ENCODE measurements around the gene SLC25A23.

SLC25A23 gene

GRCh38 chr19:6473647-6474046 is 14.1 kb upstream of the SLC25A23 start:
- H3K4me3 ChIP-seq (ENCODE audit: low read depth, low read length) = no peak overlapping the region
- no peak for DNase-seq (ENCODE audit: low read depth)
- TF ChIP-seq, protein P1, sequence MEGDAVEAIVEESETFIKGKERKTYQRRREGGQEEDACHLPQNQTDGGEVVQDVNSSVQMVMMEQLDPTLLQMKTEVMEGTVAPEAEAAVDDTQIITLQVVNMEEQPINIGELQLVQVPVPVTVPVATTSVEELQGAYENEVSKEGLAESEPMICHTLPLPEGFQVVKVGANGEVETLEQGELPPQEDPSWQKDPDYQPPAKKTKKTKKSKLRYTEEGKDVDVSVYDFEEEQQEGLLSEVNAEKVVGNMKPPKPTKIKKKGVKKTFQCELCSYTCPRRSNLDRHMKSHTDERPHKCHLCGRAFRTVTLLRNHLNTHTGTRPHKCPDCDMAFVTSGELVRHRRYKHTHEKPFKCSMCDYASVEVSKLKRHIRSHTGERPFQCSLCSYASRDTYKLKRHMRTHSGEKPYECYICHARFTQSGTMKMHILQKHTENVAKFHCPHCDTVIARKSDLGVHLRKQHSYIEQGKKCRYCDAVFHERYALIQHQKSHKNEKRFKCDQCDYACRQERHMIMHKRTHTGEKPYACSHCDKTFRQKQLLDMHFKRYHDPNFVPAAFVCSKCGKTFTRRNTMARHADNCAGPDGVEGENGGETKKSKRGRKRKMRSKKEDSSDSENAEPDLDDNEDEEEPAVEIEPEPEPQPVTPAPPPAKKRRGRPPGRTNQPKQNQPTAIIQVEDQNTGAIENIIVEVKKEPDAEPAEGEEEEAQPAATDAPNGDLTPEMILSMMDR (IDR thresholded peaks at IDR 0.05; ENCODE audit: control insufficient read depth, extremely low read depth, insufficient read depth) = no peak

- no peak for DNase-seq (ENCODE audit: low read depth)
- TF ChIP-seq, protein P1 (IDR thresholded peaks at IDR 0.05; ENCODE audit: control insufficient read depth, extremely low read depth, insufficient read depth) = no peak
- no peak overlapping the region for H3K4me3 ChIP-seq (ENCODE audit: low read depth, low read length)
Measured at GRCh38 chr19:6472713-6473112, 13.1 kb upstream of the SLC25A23 start.

DNA sequence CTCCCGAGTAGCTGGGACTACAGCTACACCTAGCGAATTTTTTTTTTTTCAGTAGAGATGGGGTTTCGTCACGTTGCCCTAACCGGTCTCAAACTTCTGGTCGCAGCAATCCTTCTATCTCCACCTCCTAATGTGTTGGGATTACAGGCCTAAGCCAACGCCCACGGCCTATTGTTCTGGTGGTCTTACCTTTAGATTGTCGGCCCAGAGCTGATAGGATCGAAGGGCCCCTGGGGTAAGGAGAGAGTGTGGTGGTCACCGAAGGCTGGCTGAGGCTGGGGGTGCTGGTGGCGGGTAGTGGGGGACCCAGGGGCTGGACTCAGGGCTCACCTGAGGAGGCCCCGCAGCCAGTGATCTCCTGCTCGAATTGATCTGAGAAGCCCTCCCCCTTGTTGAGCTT is 11.5 kb upstream of the SLC25A23 start:
- no peak for DNase-seq (ENCODE audit: low read depth)
- no peak overlapping the region for H3K4me3 ChIP-seq (ENCODE audit: low read depth, low read length)
- TF ChIP-seq, protein P1 (IDR thresholded peaks at IDR 0.05; ENCODE audit: control insufficient read depth, extremely low read depth, insufficient read depth) = no peak

GRCh38 chr19:6470173-6470572 is 10.6 kb upstream of the SLC25A23 start:
- TF ChIP-seq, protein P1 (IDR thresholded peaks at IDR 0.05; ENCODE audit: control insufficient read depth, extremely low read depth, insufficient read depth) = no peak
- no peak overlapping the region for H3K4me3 ChIP-seq (ENCODE audit: low read depth, low read length)
- DNase-seq (ENCODE audit: low read depth) = no peak

DNA sequence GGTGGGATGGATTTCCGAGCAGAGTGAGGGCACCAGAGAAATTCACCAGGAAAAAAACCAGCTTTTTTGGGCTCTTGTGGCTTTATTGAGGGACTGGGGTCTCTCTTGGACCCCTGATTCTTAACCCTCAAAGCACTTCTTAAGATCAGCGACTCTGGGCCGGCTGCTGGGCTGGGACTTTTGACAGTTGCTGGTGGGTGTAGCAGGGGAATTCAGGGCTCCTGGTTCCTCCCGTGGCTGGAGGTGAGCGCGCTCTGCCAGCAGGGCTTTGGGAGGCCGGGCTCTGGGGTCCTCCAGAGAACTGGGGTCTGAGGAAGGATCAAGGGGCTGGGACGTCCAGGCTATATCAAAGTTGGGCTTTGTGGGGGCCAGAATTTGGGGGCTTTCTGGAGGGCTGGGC is 7.8 kb upstream of the SLC25A23 start:
- DNase-seq (ENCODE audit: low read depth) = no peak
- TF ChIP-seq, protein P1 (IDR thresholded peaks at IDR 0.05; ENCODE audit: control insufficient read depth, extremely low read depth, insufficient read depth) = no peak
- no peak overlapping the region for H3K4me3 ChIP-seq (ENCODE audit: low read depth, low read length)

DNA sequence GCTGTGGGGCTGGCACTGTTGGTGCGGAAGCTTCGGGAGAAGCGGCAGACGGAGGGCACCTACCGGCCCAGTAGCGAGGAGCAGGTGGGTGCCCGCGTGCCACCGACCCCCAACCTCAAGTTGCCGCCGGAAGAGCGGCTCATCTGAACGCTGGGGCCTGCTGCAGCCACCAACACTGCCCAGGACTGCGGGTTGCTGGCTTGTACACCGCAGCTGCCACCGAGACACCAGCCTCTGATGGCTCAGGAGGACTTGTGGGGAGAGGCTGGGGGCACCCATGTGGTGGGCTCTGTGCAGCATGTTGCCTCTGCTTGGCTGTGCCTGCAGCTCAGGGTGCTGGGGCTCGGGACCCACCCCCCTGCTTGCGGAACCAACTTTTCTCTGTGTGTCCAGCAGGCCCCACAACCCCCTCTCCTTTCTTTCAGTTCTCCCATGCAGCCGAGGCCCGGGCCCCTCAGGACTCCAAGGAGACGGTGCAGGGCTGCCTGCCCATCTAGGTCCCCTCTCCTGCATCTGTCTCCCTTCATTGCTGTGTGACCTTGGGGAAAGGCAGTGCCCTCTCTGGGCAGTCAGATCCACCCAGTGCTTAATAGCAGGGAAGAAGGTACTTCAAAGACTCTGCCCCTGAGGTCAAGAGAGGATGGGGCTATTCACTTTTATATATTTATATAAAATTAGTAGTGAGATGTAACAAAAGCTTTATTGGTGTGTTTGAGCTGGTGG is 7.1 kb upstream of the SLC25A23 start:
- TF ChIP-seq, protein P1 (IDR thresholded peaks at IDR 0.05; ENCODE audit: control insufficient read depth, extremely low read depth, insufficient read depth) = no peak
- no peak overlapping the region for H3K4me3 ChIP-seq (ENCODE audit: low read depth, low read length)
- no peak for DNase-seq (ENCODE audit: low read depth)

DNA sequence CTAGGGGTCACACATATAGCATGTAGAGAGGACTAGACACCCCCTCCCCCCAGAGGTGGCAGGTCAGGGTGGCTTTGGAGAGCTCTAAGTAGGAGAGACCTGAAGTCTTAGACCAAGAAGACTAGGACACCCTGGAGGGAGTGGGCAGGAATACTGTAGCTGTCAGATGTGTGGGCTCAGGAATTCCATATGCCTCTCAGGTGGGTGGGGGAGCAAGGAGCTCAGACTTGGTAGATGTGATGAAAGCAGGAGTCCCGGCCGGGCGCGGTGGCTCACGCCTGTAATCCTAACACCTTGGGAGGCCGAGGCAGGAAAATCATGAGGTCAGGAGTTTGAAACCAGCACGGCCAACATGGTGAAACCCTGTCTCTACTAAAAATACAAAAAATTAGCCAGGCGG is 6.1 kb upstream of the SLC25A23 start:
- H3K4me3 ChIP-seq (ENCODE audit: low read depth, low read length) = no peak overlapping the region
- TF ChIP-seq, protein P1 (IDR thresholded peaks at IDR 0.05; ENCODE audit: control insufficient read depth, extremely low read depth, insufficient read depth) = no peak
- DNase-seq (ENCODE audit: low read depth) = no peak
